K562 (cell line): Measurements from ENCODE around the gene ZNF615.

Source experiments
- ATF7 ChIP-seq: fragments of 450-650 bp; IDR thresholded peaks from 2 replicates; pipeline ENCODE4 v1.7.1; 2014; ENCODE audit warnings: mild to moderate bottlenecking, moderate library complexity
- CTCF ChIP-seq, 3 experiments: IDR thresholded peaks in 2 of 3; conservative IDR thresholded peaks in 1 of 3; 2 replicates each; pipeline ENCODE4 v1.5.1; 2011 to 2012; ENCODE audit warnings: low read length in 3 of 3, mild to moderate bottlenecking in 3 of 3, control low read depth in 2 of 3, improper control_type of control experiment in 1 of 3, inconsistent platforms in 1 of 3, low read depth in 1 of 3, mixed read lengths in 1 of 3, moderate library complexity in 1 of 3; ENCODE audit not compliant: insufficient read depth in 2 of 3
- EHMT2 ChIP-seq: fragments of 450-650 bp; IDR thresholded peaks from 2 replicates; pipeline ENCODE4 v1.6.1; 2018; ENCODE audit warnings: antibody characterized with exemption
- GATA2 ChIP-seq: sonication (generic); formaldehyde crosslinking; IDR thresholded peaks from 2 replicates; pipeline ENCODE4 v1.4.0; 2020; ENCODE audit warnings: mild to moderate bottlenecking, missing genetic modification reagents
- MYC ChIP-seq, 2 experiments: fragments of 250-450 bp in 1 of 2; sonication (Bioruptor Pico) in 1 of 2; IDR thresholded peaks; 2 replicates each; pipeline versions ENCODE4 v1.5.1 to v1.6.1; 2012 to 2021; ENCODE audit warnings: low read depth in 2 of 2, borderline replicate concordance in 1 of 2, improper control_type of control experiment in 1 of 2, low read length in 1 of 2, mild to moderate bottlenecking in 1 of 2, moderate library complexity in 1 of 2
- NR3C1 ChIP-seq: sonication (generic); formaldehyde crosslinking; IDR thresholded peaks from 2 replicates; pipeline ENCODE4 v1.8.1; 2022; ENCODE audit warnings: missing genetic modification reagents
- PHF20 ChIP-seq: fragments of 450-650 bp; IDR thresholded peaks from 2 replicates; pipeline ENCODE4 v1.6.1; 2018; ENCODE audit not compliant: partially characterized antibody
- SRSF1 ChIP-seq: fragments of 200-400 bp; formaldehyde crosslinking; IDR thresholded peaks from 2 replicates; pipeline ENCODE4 v1.6.1; 2017; ENCODE audit warnings: mild to moderate bottlenecking, low read depth, low read length, moderate library complexity
- ZFX ChIP-seq: sonication (generic); formaldehyde crosslinking; IDR thresholded peaks from 2 replicates; pipeline ENCODE4 v1.8.0; 2022; ENCODE audit warnings: mild to moderate bottlenecking, missing genetic modification reagents, moderate library complexity
- ZNF354B ChIP-seq: fragments of 250-450 bp; sonication (Bioruptor Pico); IDR thresholded peaks from 2 replicates; pipeline ENCODE4 v1.4.0; 2020

GRCh38 chr19:52020506-52020905 lies 12.5 kb upstream of the ZNF615 start:
- TF ChIP-seq ZFX (CRISPR knock-in tag) (no peak), CTCF (IDR thresholded peaks at IDR 0.05 in 2 of 3, conservative IDR thresholded peaks at IDR 0.05 in 1 of 3; ENCODE audit: insufficient read depth in 2 of 3, low read depth in 1 of 3, low read length in 3 of 3) (no peak), EHMT2 (no peak), GATA2 (no peak), ATF7 (no peak), MYC (IDR thresholded peaks at IDR 0.05; ENCODE audit: low read depth, low read length) (no peak), MYC (CRISPR knock-in tag; IDR thresholded peaks at IDR 0.05; ENCODE audit: borderline replicate concordance, low read depth) (no peak), PHF20 (no peak), ZNF354B (CRISPR knock-in tag) (no peak), SRSF1 (no peak), NR3C1 (CRISPR knock-in tag) (no peak)
